ENCODE data around the gene SMIM13.

GRCh38 chr6:11054722-11055121 is 38.9 kb upstream of the SMIM13 start:
- no peak for TF ChIP-seq YY1 (IDR thresholded peaks at IDR 0.05; ENCODE audit: extremely low read depth, insufficient replicate concordance, low read depth, low read length)
- no peak for TF ChIP-seq REST (IDR thresholded peaks at IDR 0.05; ENCODE audit: low read depth)
- TF ChIP-seq, protein P1, sequence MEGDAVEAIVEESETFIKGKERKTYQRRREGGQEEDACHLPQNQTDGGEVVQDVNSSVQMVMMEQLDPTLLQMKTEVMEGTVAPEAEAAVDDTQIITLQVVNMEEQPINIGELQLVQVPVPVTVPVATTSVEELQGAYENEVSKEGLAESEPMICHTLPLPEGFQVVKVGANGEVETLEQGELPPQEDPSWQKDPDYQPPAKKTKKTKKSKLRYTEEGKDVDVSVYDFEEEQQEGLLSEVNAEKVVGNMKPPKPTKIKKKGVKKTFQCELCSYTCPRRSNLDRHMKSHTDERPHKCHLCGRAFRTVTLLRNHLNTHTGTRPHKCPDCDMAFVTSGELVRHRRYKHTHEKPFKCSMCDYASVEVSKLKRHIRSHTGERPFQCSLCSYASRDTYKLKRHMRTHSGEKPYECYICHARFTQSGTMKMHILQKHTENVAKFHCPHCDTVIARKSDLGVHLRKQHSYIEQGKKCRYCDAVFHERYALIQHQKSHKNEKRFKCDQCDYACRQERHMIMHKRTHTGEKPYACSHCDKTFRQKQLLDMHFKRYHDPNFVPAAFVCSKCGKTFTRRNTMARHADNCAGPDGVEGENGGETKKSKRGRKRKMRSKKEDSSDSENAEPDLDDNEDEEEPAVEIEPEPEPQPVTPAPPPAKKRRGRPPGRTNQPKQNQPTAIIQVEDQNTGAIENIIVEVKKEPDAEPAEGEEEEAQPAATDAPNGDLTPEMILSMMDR (IDR thresholded peaks at IDR 0.05 in 2 of 3, conservative IDR thresholded peaks at IDR 0.05 in 1 of 3; ENCODE audit: borderline replicate concordance in 1 of 3, insufficient read depth in 1 of 3, low read depth in 2 of 3, low read length in 2 of 3), result no peak
- TF ChIP-seq POLR2A (IDR thresholded peaks at IDR 0.05; ENCODE audit: borderline replicate concordance, extremely low read depth, insufficient read depth, insufficient read length), result no peak
- TF ChIP-seq SRF (IDR thresholded peaks at IDR 0.05; ENCODE audit: low read depth), result no peak
- no peak for TF ChIP-seq TCF7L2 (IDR thresholded peaks at IDR 0.05; ENCODE audit: borderline replicate concordance, extremely low read depth, insufficient read depth, insufficient read length)
- TF ChIP-seq EZH2 (IDR thresholded peaks at IDR 0.05), result no peak
- no peak for TF ChIP-seq SP1 (IDR thresholded peaks at IDR 0.05; ENCODE audit: low read depth)
- TF ChIP-seq MAX (IDR thresholded peaks at IDR 0.05), result no peak

Measured in HCT116 (cell line).